GM19099 (cell line): ENCODE measurements around the gene NEU3.

Source experiments
- POLR2A ChIP-seq: IDR thresholded peaks from 3 replicates; pipeline ENCODE4 v1.6.1; 2011; ENCODE audit warnings: low read depth; ENCODE audit not compliant: insufficient read length; ENCODE audit errors: extremely low read depth

Gene NEU3

DNA sequence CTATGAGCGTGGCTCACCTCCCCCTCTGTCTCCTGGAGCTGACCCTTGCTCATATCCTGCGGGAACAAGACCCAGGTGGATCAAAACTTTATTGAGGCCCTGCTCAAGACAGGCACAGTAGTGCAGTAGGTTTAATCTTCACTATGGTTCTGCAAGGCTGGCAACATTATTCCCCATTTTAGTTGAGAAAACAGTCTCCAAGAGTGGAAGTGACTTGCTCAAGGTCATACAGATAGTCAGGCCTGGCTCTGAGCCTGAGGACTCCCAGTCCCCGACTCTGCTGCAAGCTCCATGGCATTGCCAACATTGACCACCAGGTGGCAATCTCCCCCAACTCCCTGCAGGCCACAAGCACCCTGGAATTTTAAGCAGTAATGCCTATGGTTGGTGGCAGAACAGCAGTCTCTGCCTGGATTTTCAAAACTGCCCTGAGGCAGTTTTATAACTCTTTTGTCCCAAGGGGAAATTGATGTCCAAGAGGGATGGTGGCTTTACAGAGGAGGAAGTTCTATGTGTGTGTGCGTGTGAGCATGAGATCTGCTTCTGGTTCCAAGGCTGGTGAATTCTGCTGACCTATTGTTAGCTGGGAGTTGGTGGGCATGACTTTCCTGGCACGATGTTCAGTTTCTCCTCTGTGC, 34.1 kb downstream of the NEU3 start:
- TF ChIP-seq POLR2A: no peak

DNA sequence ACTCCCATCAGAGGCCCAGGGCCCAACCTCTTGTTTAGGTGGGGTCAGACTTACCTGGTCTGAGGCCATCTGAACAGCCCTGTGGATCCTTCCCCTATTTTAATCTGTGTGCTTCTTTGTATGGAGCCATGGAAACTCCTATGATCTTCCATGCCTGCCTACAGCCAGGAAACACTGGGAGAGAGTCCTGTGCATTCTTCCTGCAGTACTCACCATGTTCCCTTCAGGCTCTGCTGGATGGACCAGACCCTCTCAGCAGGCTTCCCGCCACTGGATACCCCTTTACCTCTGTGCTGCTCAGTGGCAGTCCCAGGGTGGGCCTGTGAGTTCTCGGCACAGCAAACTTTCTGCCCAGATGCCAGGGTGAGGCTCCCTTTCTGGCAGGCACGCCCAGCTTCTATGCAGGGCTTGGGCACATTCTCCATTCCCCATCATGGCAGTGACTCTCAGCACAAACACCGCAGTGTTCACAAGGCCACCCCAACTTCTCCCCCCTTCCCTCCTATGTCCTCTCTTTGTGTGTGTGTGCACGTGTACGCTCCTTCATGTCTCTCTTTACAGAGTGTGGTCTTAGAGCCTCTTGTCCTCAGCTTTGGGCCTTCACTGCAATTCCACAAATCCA, 34.8 kb downstream of the NEU3 start:
- no peak for TF ChIP-seq POLR2A

- TF ChIP-seq POLR2A: no peak
Observed at GRCh38 chr11:75024068-75024449, 35.3 kb downstream of the NEU3 start.

- TF ChIP-seq POLR2A: no peak
Observed at GRCh38 chr11:75024764-75025211, 36.1 kb downstream of the NEU3 start.

GRCh38 chr11:75025561-75025960, 36.8 kb downstream of the NEU3 start:
- TF ChIP-seq POLR2A: no peak

DNA sequence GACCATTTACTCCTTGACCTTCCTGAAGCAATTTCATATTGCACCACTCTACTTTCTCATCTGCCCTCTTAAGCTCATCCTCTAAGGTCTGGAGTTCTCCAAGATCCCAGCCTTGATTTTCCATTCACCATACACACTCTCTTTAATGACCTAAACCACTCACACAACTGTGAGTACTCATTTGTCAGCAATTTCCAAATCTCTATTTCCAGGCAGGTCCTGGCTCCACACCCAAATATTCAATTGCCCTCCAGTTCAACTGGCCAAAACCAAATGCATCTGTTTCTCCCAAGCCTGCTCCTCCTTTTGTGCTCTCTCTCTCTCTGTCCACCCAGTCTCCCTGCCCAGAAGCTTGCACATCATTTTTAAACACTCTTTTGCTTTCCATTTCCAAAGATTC, 39.6 kb downstream of the NEU3 start:
- TF ChIP-seq POLR2A: no peak

- TF ChIP-seq POLR2A: no peak
Observed at GRCh38 chr11:75028724-75029123, 40.0 kb downstream of the NEU3 start.

GRCh38 chr11:75029836-75030631, 41.3 kb downstream of the NEU3 start:
- TF ChIP-seq POLR2A: no peak

- no peak for TF ChIP-seq POLR2A
Observed at GRCh38 chr11:75031224-75031753, 42.6 kb downstream of the NEU3 start.

- no peak for TF ChIP-seq POLR2A
Observed at GRCh38 chr11:75031771-75032549, 43.2 kb downstream of the NEU3 start.

DNA sequence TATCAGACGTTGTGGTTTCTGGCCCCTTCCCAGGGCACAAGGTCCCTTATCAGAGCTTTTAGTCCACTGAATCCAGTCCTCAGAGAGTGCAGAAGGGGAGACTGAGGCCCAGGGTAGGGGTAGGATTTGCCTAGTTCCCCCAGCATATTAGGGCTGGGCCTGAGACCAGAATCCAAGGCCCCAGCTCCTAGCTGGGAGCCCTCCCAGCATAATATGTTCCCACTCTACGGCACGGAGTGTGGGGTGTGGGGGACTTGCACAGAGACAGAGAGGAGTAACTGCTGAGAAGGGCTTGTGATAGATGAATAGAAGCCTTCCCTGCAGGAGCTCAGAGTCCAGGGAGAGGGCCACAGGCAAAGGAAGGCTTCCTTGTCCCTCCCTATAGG, 43.8 kb downstream of the NEU3 start:
- no peak for TF ChIP-seq POLR2A

- TF ChIP-seq POLR2A: no peak
Observed at GRCh38 chr11:75033916-75034315, 45.2 kb downstream of the NEU3 start.

GRCh38 chr11:75035256-75035655, 46.5 kb downstream of the NEU3 start:
- no peak for TF ChIP-seq POLR2A

GRCh38 chr11:75035911-75036565, 47.3 kb downstream of the NEU3 start:
- TF ChIP-seq POLR2A: no peak

DNA sequence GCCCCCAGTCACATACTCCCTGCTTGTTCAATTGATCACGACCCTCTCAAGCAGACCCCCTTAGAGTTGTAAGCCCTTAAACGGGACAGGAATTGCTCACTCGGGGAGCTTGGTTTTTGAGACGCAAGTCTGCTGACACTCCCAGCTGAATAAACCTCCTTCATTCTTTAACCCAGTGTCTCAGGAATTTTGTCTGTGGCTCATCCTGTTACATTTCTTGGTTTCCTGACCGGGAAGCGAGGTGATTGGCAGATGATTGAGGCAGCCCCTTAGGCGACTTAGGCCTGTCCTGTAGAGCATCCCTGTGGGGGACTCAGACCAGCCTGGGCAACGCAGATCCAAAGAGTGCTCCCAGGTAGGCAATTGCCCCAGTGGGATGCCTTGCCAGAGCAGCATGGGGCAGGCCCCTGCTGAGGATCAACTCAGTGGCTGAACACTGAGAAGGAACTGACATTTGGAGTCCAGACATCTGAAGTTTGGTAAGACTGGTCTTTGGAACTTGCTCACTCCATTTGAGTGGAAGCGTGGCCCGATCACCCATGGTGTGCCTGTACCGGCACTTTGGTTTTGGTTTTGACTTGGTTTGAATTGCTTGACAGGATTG, 51.5 kb downstream of the NEU3 start:
- no peak for TF ChIP-seq POLR2A

DNA sequence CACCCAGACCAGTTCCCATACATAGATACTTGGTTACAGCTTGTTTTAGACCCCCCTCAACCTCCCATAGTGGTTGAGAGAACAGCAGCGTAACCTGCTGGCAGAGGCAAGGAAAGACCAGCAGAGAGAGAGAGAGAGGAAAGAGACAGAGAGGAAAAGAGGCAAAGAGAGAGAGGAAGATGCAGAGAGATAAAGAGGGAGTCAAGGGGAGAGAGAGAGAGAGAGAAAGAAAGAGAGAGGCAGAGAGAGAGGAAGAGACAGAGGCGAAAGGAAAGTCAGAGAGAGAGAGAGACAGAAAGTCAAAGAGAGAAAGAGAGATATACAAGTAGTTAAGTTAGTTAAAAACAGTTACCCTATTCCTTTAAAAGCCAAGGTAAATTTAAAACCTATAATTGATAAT, 52.5 kb downstream of the NEU3 start:
- no peak for TF ChIP-seq POLR2A
